Activated naive CD4-positive, alpha-beta T cell treated with anti-CD3 and anti-CD28 coated beads, Interleukin-2, amount 10 ng/mL, durations not matched to agents 7 days and 5 days (primary cell): Measurements from ENCODE around the gene BRICD5.

Source experiments
- CTCF ChIA-PET: fragments of 350-600 bp; sonication (Branson Sonifier 250); formaldehyde crosslinking; loops from one replicate; lab custom pipeline; 2021; ENCODE audit warnings: antibody characterized with exemption; lab: Charles Lee
- DNase-seq: peaks from one replicate; pipeline ENCODE4 v3.0.0-alpha.2; 2020
- H3K27ac Mint-ChIP-seq: one replicate; pipeline ENCODE4 v1.8.0; 2021; ENCODE audit warnings: mild to moderate bottlenecking, moderate library complexity, mixed read lengths
- H3K27me3 Mint-ChIP-seq: one replicate; pipeline ENCODE4 v1.8.0; 2021; ENCODE audit warnings: mild to moderate bottlenecking, mixed read lengths
- H3K36me3 Mint-ChIP-seq: one replicate; pipeline ENCODE4 v1.8.0; 2021; ENCODE audit warnings: mixed read lengths
- H3K4me1 Mint-ChIP-seq: one replicate; pipeline ENCODE4 v1.8.0; 2021; ENCODE audit warnings: mixed read lengths
- H3K4me3 Mint-ChIP-seq: one replicate; pipeline ENCODE4 v1.8.0; 2021; ENCODE audit warnings: mild to moderate bottlenecking, moderate library complexity, mixed read lengths
- H3K9me3 Mint-ChIP-seq: one replicate; pipeline ENCODE4 v1.8.0; 2021; ENCODE audit warnings: mixed read lengths

The BRICD5 gene

DNA sequence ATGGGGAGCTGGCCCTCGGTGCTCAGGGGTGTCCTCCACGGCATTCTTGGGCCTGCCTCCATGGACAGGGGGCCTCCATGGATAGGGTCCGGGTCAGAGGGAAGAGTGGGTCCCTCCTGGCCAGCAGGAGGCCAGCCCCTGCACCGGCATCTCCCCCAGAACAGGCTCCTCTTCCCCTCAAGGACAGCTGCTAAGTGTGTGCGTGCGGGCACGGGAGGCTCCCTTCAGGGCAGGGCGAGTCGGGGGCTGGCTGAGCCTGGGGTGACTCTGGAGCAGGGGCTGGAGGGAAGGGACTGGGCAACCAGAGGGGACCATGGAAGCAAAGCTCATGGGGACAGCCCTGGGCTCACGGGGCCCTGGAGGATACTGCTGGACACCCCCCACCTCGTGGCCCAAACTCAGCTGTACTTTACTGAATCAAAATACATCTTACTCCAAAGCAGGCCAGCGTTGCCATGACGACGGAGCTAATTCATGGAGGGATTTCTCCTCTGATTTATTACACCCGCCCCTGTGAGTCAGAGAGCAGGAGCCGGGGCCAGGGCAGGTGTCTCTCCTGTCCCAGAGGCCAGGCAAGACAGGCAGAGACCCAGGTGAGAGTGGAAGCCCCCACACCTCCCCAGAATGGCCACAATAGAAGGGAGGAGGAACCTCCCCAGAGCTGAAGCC lies 16.4 kb downstream of the BRICD5 start:
- no peaks in the 10 kb centered on the region for H3K36me3 Mint-ChIP-seq
- H3K9me3 Mint-ChIP-seq = no peaks in the 10 kb centered on the region
- peaks cover 67% of the 10 kb centered on the region for H3K27me3 Mint-ChIP-seq
- peak; percentile 50 for DNase-seq
- no peak overlapping the region for H3K27ac Mint-ChIP-seq
- H3K4me3 Mint-ChIP-seq = no peak overlapping the region
- peaks cover 4% of the 10 kb centered on the region for H3K4me1 Mint-ChIP-seq
- CTCF ChIA-PET = interaction anchor here (0.8 to 2.1 kb wide), 10 partner anchors 9 to 307 kb away, joined by 3 to 16 read pairs (median 4); partner anchors contain the start of genes ECI1 and PGP

- Mint-ChIP-seq H3K27me3 (peaks cover 41% of the 10 kb centered on the region), H3K9me3 (no peaks in the 10 kb centered on the region), H3K27ac (no peak overlapping the region), H3K4me1 (peaks cover 4% of the 10 kb centered on the region), H3K4me3 (no peak overlapping the region), H3K36me3 (no peaks in the 10 kb centered on the region)
- CTCF ChIA-PET = no interaction called here
- no peak for DNase-seq
Observed at GRCh38 chr16:2191446-2191706, 19.3 kb downstream of the BRICD5 start.

DNA sequence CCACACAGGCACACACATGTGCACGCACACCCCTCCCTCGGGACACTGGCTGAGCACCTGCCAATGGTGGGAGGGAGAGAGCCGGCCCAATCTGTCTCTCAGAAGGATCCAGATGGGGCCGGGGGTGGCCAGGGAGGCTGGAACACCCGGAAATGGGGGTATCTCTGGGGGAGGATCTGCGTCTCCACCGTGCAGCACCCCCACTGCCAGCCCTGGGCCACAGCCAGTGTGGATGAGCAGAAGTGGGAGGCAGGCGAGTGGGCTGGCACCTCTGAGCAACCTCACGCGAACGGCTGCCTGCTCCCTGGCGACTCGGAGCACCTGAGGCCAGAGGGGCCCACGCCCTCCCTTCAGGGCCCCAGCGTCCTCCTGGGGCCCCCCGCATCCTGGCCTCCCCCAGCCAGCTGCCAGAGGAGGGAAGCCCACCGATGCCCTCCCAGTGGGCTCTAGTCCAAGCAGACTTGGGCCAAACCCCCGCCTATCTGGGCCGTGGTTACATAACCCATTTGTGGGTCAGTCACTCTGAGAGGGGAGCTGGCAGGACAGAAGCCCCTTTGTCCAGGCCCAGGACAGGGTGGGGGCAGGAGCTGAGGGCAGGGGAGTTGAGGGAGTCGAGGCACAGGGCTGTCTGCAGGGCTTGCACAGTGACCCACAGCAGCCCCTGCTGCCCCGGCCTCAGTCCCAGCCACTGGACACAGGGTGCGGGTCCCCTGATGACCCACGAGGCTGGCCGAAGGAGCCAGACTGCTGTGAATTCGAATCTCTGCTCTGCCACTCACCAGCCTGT lies 19.8 kb downstream of the BRICD5 start:
- Mint-ChIP-seq H3K27me3 (peaks cover 36% of the 10 kb centered on the region), H3K4me1 (peaks cover 4% of the 10 kb centered on the region), H3K9me3 (no peaks in the 10 kb centered on the region), H3K4me3 (no peak overlapping the region), H3K36me3 (no peaks in the 10 kb centered on the region), H3K27ac (no peak overlapping the region)
- CTCF ChIA-PET = no interaction called here
- no peak for DNase-seq

DNA sequence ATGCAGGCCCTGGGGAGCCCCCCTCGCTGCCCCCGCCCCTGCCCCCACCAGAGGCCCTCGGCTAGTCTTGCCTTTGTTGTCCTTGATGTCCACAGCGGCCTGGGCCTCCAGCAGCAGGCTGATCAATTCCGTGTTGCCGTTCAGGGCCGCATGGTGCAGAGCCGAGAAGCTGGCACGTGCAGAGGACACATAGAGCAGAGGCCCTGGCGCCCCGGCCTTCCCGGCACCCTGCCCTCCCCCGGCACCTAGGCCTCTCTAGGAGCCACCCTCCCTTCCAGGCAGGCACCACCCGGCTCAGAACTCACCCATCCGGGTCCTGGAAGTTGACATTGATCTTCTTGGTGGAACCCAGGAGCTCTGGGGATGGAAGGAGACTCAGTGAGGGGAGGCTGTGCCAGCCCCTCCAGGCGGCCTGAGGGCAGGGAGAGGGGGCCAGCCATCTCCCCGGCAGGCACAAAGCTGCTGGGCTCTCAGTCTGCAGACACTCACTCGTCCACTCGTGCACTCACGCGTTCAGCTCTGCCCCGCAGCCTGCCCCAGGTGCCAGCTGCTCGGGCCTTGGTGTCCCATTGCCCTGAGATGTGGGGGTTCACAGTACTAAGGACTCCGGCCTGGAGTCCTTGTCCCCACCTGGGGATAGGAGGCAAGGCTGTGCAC lies 20.5 kb downstream of the BRICD5 start:
- peaks cover 4% of the 10 kb centered on the region for H3K4me1 Mint-ChIP-seq
- peaks cover 29% of the 10 kb centered on the region for H3K27me3 Mint-ChIP-seq
- CTCF ChIA-PET = no interaction called here
- no peaks in the 10 kb centered on the region for H3K36me3 Mint-ChIP-seq
- no peak overlapping the region for H3K27ac Mint-ChIP-seq
- no peak for DNase-seq
- H3K9me3 Mint-ChIP-seq = no peaks in the 10 kb centered on the region
- no peak overlapping the region for H3K4me3 Mint-ChIP-seq

GRCh38 chr16:2189252-2189893 lies 21.3 kb downstream of the BRICD5 start:
- H3K27me3 Mint-ChIP-seq = peaks cover 21% of the 10 kb centered on the region
- H3K4me1 Mint-ChIP-seq = no peaks in the 10 kb centered on the region
- no peaks in the 10 kb centered on the region for H3K9me3 Mint-ChIP-seq
- no peak for DNase-seq
- no peak overlapping the region for H3K4me3 Mint-ChIP-seq
- no peak overlapping the region for H3K27ac Mint-ChIP-seq
- CTCF ChIA-PET = no interaction called here
- H3K36me3 Mint-ChIP-seq = no peaks in the 10 kb centered on the region

DNA sequence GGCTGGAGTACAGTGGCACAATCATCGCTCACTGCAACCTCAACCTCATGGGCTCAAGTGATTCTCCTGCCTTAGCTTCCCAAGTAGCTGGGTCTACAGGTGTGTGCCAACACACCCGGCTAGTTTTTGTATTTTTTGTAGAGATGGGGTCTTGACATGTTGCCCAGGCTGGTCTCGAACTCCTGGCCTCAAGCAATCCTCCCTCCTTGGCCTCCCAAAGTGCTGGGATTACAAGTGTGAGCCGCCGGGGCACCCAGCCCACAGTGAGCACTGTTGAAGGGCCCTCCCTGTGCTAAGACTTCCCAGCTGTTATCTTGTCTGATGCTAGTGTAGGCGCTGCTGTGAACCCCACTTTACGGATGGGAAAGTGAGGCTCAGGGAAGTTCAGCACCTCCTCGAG lies 22.3 kb downstream of the BRICD5 start:
- H3K27me3 Mint-ChIP-seq = peaks cover 11% of the 10 kb centered on the region
- no peaks in the 10 kb centered on the region for H3K9me3 Mint-ChIP-seq
- no peak overlapping the region for H3K27ac Mint-ChIP-seq
- no peaks in the 10 kb centered on the region for H3K36me3 Mint-ChIP-seq
- DNase-seq = no peak
- no peak overlapping the region for H3K4me3 Mint-ChIP-seq
- H3K4me1 Mint-ChIP-seq = no peaks in the 10 kb centered on the region
- CTCF ChIA-PET = interaction anchor here (1.1 kb wide), 1 partner anchor 41 kb away, joined by 4 read pairs; no protein-coding TSS in a partner anchor

GRCh38 chr16:2187212-2187611 lies 23.5 kb downstream of the BRICD5 start:
- H3K4me1 Mint-ChIP-seq = no peaks in the 10 kb centered on the region
- peaks cover 3% of the 10 kb centered on the region for H3K27me3 Mint-ChIP-seq
- no peaks in the 10 kb centered on the region for H3K36me3 Mint-ChIP-seq
- H3K9me3 Mint-ChIP-seq = no peaks in the 10 kb centered on the region
- no peak overlapping the region for H3K27ac Mint-ChIP-seq
- CTCF ChIA-PET = interaction anchor here (1.1 kb wide), 1 partner anchor 39 kb away, joined by 4 read pairs; no protein-coding TSS in a partner anchor
- no peak overlapping the region for H3K4me3 Mint-ChIP-seq
- no peak for DNase-seq

DNA sequence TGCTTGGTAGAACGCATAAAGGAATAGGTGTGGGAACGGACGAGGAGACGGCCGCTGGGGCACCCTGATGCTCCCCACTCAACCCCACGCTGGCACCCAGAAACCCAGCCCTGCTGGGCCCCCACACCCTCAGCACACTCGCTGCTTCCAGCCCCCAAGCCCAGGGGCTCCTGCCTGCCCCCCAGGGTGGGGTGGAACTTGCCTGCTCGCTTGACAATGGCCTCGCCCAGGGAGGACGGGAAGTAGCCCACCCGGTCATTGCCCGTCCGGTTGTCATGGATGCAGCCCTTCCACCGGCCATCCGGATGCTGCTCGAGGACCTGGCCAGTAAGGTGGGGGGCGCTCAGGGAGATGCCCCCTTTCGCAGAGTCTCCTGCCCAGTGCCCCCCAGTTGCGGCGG lies 24.2 kb downstream of the BRICD5 start:
- CTCF ChIA-PET = no interaction called here

DNA sequence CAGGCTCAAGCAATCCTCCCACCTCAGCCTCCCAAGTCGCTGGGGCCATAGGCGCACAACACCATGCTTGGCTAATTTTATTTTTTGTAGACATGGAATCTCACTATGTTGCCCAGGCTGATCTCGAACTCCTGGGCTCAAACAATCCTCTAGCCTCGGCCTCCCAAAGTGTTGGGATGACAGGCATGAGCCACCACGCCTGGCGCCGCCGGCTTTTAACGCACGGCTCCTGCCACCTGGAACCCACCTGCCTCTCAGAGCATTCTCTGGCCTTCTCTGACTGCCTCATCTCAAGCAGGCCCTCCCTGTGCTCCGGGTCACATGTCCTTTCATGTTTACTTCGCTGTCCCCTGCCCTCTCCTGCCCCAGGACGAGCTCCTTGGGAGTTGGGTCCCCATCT lies 24.6 kb downstream of the BRICD5 start:
- Mint-ChIP-seq H3K4me3 (no peak overlapping the region), H3K27ac (no peak overlapping the region), H3K4me1 (no peaks in the 10 kb centered on the region), H3K9me3 (no peaks in the 10 kb centered on the region), H3K36me3 (no peaks in the 10 kb centered on the region), H3K27me3 (no peaks in the 10 kb centered on the region)
- no peak for DNase-seq
- CTCF ChIA-PET = interaction anchor here (0.9 kb wide), 1 partner anchor 9 kb away, joined by 4 read pairs; no protein-coding TSS in a partner anchor

More for the DNA sequence above, 24.2 kb downstream of the BRICD5 start:
- H3K36me3 Mint-ChIP-seq = no peaks in the 10 kb centered on the region
- DNase-seq = no peak
- H3K4me1 Mint-ChIP-seq = no peaks in the 10 kb centered on the region
- H3K27me3 Mint-ChIP-seq = no peaks in the 10 kb centered on the region
- H3K27ac Mint-ChIP-seq = no peak overlapping the region
- H3K9me3 Mint-ChIP-seq = no peaks in the 10 kb centered on the region
- no peak overlapping the region for H3K4me3 Mint-ChIP-seq

DNA sequence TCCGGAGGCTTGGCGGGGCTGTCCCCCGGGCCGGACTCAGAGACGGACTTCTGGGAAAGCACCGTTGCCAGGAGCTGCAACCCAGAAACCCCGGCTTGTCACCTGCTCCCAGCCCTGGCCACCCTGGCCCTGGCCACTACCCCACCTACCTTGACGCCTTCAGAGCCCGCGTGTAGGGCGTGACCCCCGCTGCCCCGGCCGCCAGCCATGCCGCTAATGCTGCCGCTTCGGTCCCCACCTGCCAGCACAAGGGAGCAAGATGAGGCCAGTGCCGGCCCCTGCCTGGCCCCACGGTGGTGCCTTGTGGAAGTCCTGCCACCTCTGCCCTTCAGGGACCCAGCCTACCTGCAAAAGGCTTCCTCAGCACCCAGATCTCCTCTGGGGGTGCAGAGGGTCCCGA lies 25.7 kb downstream of the BRICD5 start:
- Mint-ChIP-seq H3K4me1 (no peaks in the 10 kb centered on the region), H3K4me3 (no peak overlapping the region), H3K27ac (no peak overlapping the region), H3K27me3 (no peaks in the 10 kb centered on the region), H3K36me3 (no peaks in the 10 kb centered on the region), H3K9me3 (no peaks in the 10 kb centered on the region)
- CTCF ChIA-PET = no interaction called here
- no peak for DNase-seq

GRCh38 chr16:2184346-2184745 lies 26.3 kb downstream of the BRICD5 start:
- no peak overlapping the region for H3K4me3 Mint-ChIP-seq
- DNase-seq = no peak
- H3K27ac Mint-ChIP-seq = peak overlapping the region; percentile 47
- H3K27me3 Mint-ChIP-seq = no peaks in the 10 kb centered on the region
- no peaks in the 10 kb centered on the region for H3K9me3 Mint-ChIP-seq
- CTCF ChIA-PET = no interaction called here
- no peaks in the 10 kb centered on the region for H3K36me3 Mint-ChIP-seq
- no peaks in the 10 kb centered on the region for H3K4me1 Mint-ChIP-seq

- CTCF ChIA-PET = no interaction called here
- Mint-ChIP-seq H3K27me3 (no peaks in the 10 kb centered on the region), H3K27ac (no peak overlapping the region), H3K4me1 (no peaks in the 10 kb centered on the region), H3K4me3 (no peak overlapping the region), H3K36me3 (no peaks in the 10 kb centered on the region), H3K9me3 (no peaks in the 10 kb centered on the region)
- no peak for DNase-seq
Observed at GRCh38 chr16:2183671-2184070, 27.0 kb downstream of the BRICD5 start.

- H3K27ac Mint-ChIP-seq = no peak overlapping the region
- no peak for DNase-seq
- CTCF ChIA-PET = no interaction called here
- peaks cover 3% of the 10 kb centered on the region for H3K36me3 Mint-ChIP-seq
- no peaks in the 10 kb centered on the region for H3K9me3 Mint-ChIP-seq
- H3K4me1 Mint-ChIP-seq = no peaks in the 10 kb centered on the region
- H3K4me3 Mint-ChIP-seq = no peak overlapping the region
- H3K27me3 Mint-ChIP-seq = no peaks in the 10 kb centered on the region
Observed at GRCh38 chr16:2181952-2182351, 28.7 kb downstream of the BRICD5 start.
